ENCODE measurements around the gene SMTN.

- TF ChIP-seq CTCF (conservative IDR thresholded peaks at IDR 0.05) (no peak), ZFX (IDR thresholded peaks at IDR 0.05) (no peak)
Observed at GRCh38 chr22:31068970-31069369, 12.1 kb upstream of the SMTN start.
